COLO668 (cell line): ENCODE results near the gene SMIM13.

Experiments
- DNase-seq: peaks from one replicate; lab custom pipeline; 2025; ENCODE audit not compliant: unreplicated experiment; lab: John Stamatoyannopoulos, UW

Gene SMIM13

GRCh38 chr6:11120271-11121005 is 26.8 kb downstream of the SMIM13 start:
- peak; percentile 18 for DNase-seq

GRCh38 chr6:11121851-11122250 is 28.2 kb downstream of the SMIM13 start:
- DNase-seq: no peak

- no peak for DNase-seq
These were observed 28.7 kb downstream of the SMIM13 start for GRCh38 chr6:11122380-11122779.

GRCh38 chr6:11123978-11124377 is 30.3 kb downstream of the SMIM13 start:
- no peak for DNase-seq

- DNase-seq: peak; percentile 4
These were observed 33.2 kb downstream of the SMIM13 start for GRCh38 chr6:11126876-11127275.

DNA sequence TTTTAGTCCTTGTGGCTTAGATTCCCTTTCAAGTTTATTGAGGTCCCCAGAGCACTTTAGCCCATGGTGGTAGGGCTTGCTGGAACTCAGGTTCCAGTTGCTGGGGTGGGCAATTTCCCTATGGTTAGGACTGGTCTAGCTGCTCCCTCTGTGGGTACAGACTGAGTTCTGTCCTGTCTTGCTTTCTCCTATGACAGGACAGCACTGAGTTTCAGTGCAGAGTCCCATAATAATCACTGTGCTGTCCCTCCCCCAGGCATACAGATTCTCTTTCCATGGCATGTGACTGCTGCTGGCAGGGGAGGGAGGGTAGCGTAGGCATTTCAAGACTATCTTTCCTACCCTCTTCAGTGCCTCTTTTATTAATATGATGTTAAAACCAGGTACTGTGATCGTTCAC is 35.0 kb downstream of the SMIM13 start:
- DNase-seq: no peak

- DNase-seq: no peak
These were observed 36.4 kb downstream of the SMIM13 start for GRCh38 chr6:11129908-11130565.

GRCh38 chr6:11130605-11131004 is 37.0 kb downstream of the SMIM13 start:
- DNase-seq: no peak

DNA sequence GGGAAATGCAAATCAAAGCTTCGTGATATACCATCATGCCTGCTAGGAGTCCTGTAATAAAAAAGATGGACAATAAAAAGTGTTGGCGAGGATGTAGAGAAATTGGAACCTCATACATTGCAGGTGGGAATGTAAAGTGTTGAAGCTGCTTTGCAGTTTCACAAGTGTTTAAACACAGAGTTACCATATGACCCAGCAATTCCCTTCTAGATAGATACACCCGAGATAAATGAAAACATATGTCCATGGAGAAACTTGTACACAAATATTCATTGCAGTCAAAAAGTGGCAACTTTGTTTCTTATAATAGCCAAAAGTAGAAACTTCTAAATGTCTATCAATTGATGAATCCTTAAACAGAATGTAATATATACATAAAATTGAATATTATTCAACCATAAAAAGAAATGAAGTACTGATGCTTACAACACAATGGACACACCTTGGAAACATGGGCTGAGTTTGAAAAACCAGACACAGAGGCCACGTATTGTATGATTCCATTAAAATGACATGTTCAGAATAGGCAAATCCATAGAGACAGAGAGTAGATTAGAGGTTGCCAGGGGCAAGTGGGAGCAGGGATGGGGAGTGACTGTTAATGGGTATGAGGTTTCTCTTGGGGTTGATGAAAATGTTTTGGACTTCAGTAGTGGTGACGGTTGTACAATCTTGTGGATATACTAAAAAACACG is 38.7 kb downstream of the SMIM13 start:
- DNase-seq: no peak

DNA sequence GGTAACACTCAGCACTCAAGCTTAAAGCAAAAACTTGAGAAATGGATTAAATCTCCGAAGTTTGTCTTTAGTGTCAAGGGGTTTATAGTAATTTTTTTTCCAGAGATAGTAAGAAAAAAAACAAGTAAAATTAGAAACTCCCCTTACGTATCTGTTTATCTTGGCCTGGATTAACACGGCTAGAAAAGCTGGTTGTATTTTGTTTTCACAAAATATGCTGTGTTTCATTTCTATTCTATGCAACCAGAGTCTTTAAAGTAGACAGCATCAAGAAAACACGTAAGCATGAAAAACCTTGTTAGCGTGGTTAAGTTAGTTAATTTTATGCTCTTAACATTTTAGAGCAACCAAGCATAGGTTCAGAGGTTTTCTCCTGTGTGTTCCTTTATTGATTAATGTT is 39.6 kb downstream of the SMIM13 start:
- no peak for DNase-seq

- no peak for DNase-seq
These were observed 43.2 kb downstream of the SMIM13 start for GRCh38 chr6:11136809-11137208.

GRCh38 chr6:11139051-11139960 is 45.7 kb downstream of the SMIM13 start:
- no peak for DNase-seq

DNA sequence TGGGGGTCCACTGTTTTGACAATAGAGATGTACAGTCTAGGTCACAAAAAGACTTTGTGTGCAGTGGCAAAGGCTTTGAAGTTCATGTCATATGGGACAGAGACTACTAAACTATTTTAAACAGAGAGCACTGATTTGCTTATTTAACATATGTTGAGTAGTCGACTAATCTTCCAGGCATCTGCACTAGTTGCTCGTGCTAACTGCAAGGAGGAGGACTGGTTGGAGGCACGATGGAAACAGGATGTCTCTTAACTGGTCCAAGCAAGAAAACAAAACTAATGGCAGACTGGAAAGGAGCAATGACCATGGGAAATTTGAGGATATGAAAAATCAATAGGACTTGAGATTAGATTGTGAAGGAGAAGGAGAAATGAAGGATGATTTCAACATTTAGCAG is 46.4 kb downstream of the SMIM13 start:
- DNase-seq: no peak

DNA sequence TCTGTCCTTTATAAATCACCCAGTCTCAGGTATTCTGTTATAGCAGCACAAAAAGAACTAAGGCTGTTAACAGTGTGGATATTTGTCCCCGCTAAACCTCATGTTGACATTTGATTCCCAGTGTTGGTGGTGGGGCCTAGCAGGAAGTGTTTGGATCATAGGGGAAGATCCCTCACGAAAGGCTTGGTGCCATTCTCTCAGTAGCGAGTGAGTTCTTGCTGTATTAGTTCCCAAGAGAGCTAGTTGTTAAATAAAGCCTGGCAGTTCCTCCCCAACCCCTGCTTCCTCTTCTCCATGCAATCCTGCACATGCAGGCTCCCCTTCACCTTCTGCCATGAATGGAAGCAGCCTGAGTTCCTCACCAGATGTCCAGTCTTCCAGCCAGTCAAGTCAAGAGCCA is 47.7 kb downstream of the SMIM13 start:
- no peak for DNase-seq

GRCh38 chr6:11142296-11143027 is 48.8 kb downstream of the SMIM13 start:
- no peak for DNase-seq

- DNase-seq: peak; percentile 8
These were observed 50.0 kb downstream of the SMIM13 start for GRCh38 chr6:11143394-11144371.

GRCh38 chr6:11144393-11144851 is 50.8 kb downstream of the SMIM13 start:
- DNase-seq: peak; percentile 56

GRCh38 chr6:11146117-11146826 is 52.6 kb downstream of the SMIM13 start:
- DNase-seq: no peak
